Esophagus squamous epithelium (tissue), 4 donors: ENCODE measurements around the gene DLL3.

Source experiments
- CTCF ChIP-seq, 6 experiments: fragments of 450-650 bp in 4 of 6; fragments of 200-600 bp in 2 of 6; sonication (generic) in 2 of 6; IDR thresholded peaks; one replicate each; pipeline ENCODE4 v1.5.1; 2016 to 2019; ENCODE audit warnings: antibody characterized with exemption in 6 of 6, mild to moderate bottlenecking in 4 of 6, moderate library complexity in 4 of 6
- POLR2A ChIP-seq, 4 donors: fragments of 450-650 bp; IDR thresholded peaks; one replicate each; pipeline ENCODE4 v1.6.1; 2017; ENCODE audit warnings: antibody characterized with exemption in 4 of 4, mild to moderate bottlenecking in 4 of 4, moderate library complexity in 3 of 4

GRCh38 chr19:39550197-39550596, 51.5 kb downstream of the DLL3 start:
- TF ChIP-seq POLR2A (IDR thresholded peaks at IDR 0.05) (no peak), CTCF (IDR thresholded peaks at IDR 0.05) (no peak)
